SK-N-SH (cell line): ENCODE results near the gene SIGMAR1.

ENCODE experiments used
- ELF1 ChIP-seq: IDR thresholded peaks from 2 replicates; pipeline ENCODE4 v1.4.0; 2012
- EP300 ChIP-seq, 2 experiments: IDR thresholded peaks; 2 replicates each; pipeline versions ENCODE4 v1.4.0 to v1.6.1; 2012; ENCODE audit warnings: borderline replicate concordance in 1 of 2, low read depth in 1 of 2, low read length in 1 of 2
- EZH2phosphoT487 ChIP-seq: fragments of 200-600 bp; sonication (generic); IDR thresholded peaks from 2 replicates; pipeline ENCODE4 v1.6.1; 2017; ENCODE audit warnings: low read depth, mixed run types, mild to moderate bottlenecking, antibody characterized with exemption, moderate library complexity, borderline replicate concordance
- GABPA ChIP-seq: IDR thresholded peaks from 2 replicates; pipeline ENCODE4 v1.4.0; 2012; ENCODE audit warnings: low read depth, mild to moderate bottlenecking
- JUND ChIP-seq: IDR thresholded peaks from 2 replicates; pipeline ENCODE4 v1.4.0; 2012
- MXI1 ChIP-seq: IDR thresholded peaks from 2 replicates; pipeline ENCODE4 v1.6.1; 2012; ENCODE audit warnings: mild to moderate bottlenecking, low read depth, low read length, improper control_type of control experiment
- NRF1 ChIP-seq: IDR thresholded peaks from 2 replicates; pipeline ENCODE4 v1.6.1; 2012; ENCODE audit warnings: low read depth, mild to moderate bottlenecking, low read length
- POLR2AphosphoS5 ChIP-seq: IDR thresholded peaks from 2 replicates; pipeline ENCODE4 v1.6.1; 2012; ENCODE audit warnings: low read depth, low read length
- RCOR1 ChIP-seq: fragments of 150-350 bp; IDR thresholded peaks from 2 replicates; pipeline ENCODE4 v1.6.1; 2017; ENCODE audit warnings: antibody characterized with exemption, low read length
- TF ChIP-seq, protein P1 (sequence below): fragments of 200-600 bp; sonication (generic); IDR thresholded peaks from 2 replicates; pipeline ENCODE4 v1.6.1; 2017; ENCODE audit warnings: antibody characterized with exemption, mild to moderate bottlenecking, moderate library complexity
- TF ChIP-seq, protein P2 (sequence below): IDR thresholded peaks from 2 replicates; pipeline ENCODE4 v1.6.1; 2012; ENCODE audit warnings: mild to moderate bottlenecking, low read depth, low read length, moderate library complexity

DNA sequence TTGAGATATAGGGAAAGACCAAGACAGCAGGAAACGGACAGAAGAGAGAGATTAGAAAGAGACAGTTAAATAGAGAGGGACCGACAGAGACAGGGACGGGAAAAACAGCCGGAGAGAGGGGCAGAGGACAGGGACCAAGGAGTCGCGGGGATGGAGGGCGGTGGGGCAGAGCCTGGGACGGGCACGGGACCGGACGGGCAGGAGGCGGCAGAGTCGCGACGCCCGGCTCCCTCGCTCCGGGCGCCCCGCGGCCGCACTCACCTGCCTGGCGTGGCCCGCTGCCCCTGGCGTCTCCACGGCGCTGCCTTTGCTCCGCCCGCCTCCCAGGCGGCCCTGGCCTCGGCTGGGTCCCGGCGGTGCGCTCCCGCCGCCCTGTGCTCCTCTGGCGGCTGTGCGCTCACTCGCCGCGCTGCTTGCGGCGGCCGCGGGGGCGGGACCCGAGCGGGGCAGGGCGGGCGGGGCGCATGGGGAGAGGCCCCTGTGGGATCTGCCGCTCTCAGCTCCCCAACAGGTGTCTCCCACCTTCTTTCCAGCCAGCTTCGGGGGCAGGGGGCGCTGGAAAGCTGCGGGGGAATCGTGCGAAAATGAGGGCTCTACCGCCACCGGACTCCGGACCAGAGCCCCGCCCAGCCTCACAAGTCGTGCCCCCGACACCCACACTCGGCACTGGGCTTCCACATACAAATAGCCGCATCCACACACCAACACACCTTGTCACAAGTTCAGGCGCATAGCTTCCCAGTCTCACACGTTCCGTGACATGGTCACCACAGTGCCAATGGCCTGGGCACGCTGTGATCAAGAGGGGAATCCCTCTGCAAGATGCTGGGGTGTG lies 8.7 kb downstream of the SIGMAR1 start, which contains the start of gene ARID3C:
- TF ChIP-seq, protein P1, sequence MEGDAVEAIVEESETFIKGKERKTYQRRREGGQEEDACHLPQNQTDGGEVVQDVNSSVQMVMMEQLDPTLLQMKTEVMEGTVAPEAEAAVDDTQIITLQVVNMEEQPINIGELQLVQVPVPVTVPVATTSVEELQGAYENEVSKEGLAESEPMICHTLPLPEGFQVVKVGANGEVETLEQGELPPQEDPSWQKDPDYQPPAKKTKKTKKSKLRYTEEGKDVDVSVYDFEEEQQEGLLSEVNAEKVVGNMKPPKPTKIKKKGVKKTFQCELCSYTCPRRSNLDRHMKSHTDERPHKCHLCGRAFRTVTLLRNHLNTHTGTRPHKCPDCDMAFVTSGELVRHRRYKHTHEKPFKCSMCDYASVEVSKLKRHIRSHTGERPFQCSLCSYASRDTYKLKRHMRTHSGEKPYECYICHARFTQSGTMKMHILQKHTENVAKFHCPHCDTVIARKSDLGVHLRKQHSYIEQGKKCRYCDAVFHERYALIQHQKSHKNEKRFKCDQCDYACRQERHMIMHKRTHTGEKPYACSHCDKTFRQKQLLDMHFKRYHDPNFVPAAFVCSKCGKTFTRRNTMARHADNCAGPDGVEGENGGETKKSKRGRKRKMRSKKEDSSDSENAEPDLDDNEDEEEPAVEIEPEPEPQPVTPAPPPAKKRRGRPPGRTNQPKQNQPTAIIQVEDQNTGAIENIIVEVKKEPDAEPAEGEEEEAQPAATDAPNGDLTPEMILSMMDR: no peak
- no peak for TF ChIP-seq JUND
- TF ChIP-seq RCOR1: no peak
- no peak for TF ChIP-seq NRF1
- TF ChIP-seq GABPA: no peak
- TF ChIP-seq, protein P2, sequence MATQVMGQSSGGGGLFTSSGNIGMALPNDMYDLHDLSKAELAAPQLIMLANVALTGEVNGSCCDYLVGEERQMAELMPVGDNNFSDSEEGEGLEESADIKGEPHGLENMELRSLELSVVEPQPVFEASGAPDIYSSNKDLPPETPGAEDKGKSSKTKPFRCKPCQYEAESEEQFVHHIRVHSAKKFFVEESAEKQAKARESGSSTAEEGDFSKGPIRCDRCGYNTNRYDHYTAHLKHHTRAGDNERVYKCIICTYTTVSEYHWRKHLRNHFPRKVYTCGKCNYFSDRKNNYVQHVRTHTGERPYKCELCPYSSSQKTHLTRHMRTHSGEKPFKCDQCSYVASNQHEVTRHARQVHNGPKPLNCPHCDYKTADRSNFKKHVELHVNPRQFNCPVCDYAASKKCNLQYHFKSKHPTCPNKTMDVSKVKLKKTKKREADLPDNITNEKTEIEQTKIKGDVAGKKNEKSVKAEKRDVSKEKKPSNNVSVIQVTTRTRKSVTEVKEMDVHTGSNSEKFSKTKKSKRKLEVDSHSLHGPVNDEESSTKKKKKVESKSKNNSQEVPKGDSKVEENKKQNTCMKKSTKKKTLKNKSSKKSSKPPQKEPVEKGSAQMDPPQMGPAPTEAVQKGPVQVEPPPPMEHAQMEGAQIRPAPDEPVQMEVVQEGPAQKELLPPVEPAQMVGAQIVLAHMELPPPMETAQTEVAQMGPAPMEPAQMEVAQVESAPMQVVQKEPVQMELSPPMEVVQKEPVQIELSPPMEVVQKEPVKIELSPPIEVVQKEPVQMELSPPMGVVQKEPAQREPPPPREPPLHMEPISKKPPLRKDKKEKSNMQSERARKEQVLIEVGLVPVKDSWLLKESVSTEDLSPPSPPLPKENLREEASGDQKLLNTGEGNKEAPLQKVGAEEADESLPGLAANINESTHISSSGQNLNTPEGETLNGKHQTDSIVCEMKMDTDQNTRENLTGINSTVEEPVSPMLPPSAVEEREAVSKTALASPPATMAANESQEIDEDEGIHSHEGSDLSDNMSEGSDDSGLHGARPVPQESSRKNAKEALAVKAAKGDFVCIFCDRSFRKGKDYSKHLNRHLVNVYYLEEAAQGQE: no peak
- TF ChIP-seq ELF1: no peak
- TF ChIP-seq MXI1: no peak
- TF ChIP-seq POLR2AphosphoS5: no peak
- no peak for TF ChIP-seq EP300 (IDR thresholded peaks at IDR 0.05; ENCODE audit: borderline replicate concordance in 1 of 2, low read depth in 1 of 2, low read length in 1 of 2)
- TF ChIP-seq EZH2phosphoT487: no peak
